Measurements from ENCODE around the gene PRDX6.
"Not testable (repeated sequence)": the region's sequence is repeated elsewhere in the genome, so short reads cannot be mapped to it uniquely, and the experiment has no call there.

The PRDX6 gene, protein sequence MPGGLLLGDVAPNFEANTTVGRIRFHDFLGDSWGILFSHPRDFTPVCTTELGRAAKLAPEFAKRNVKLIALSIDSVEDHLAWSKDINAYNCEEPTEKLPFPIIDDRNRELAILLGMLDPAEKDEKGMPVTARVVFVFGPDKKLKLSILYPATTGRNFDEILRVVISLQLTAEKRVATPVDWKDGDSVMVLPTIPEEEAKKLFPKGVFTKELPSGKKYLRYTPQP

DNA sequence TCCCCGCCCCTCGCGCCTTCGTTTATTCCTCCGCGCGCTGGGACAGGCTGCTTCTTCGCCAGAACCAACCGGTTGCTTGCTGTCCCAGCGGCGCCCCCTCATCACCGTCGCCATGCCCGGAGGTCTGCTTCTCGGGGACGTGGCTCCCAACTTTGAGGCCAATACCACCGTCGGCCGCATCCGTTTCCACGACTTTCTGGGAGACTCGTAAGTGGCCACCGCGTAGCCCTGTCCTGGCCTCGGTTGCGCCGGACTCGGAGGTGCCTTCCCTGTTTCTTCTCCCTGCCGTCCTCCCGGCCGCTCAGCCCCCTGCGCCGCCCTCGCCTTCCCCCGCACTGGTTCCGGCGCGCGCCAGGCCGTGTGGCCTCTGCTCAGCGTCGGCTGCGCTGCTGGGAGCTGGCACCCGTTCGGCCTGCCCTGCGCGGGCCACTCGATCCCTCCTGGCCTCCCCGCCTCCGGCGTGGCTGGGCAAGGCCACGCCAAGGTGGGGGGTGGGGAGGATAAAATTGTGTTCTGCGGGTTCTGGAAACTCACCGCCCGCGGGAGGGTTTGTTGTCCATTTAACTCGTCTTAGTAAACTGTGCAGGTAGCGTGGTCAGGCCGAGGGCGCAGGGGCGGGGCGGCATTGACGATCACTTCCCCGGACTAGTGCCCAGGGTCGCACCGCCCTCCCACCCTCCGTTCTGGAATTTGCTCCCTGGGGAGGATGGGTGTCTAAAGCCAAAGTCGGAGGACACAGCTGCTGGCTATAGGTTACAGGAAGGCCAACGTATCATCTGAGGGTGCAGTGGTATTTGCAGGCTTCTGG lies at the start of gene PRDX6:
Gene PRDX6, plus strand, starts transcription at position 50 of the 808 bp plus-strand sequence. Its CDS starts 63 bp downstream, at position 113.
- peak; percentile 67 for DNase-seq

DNA sequence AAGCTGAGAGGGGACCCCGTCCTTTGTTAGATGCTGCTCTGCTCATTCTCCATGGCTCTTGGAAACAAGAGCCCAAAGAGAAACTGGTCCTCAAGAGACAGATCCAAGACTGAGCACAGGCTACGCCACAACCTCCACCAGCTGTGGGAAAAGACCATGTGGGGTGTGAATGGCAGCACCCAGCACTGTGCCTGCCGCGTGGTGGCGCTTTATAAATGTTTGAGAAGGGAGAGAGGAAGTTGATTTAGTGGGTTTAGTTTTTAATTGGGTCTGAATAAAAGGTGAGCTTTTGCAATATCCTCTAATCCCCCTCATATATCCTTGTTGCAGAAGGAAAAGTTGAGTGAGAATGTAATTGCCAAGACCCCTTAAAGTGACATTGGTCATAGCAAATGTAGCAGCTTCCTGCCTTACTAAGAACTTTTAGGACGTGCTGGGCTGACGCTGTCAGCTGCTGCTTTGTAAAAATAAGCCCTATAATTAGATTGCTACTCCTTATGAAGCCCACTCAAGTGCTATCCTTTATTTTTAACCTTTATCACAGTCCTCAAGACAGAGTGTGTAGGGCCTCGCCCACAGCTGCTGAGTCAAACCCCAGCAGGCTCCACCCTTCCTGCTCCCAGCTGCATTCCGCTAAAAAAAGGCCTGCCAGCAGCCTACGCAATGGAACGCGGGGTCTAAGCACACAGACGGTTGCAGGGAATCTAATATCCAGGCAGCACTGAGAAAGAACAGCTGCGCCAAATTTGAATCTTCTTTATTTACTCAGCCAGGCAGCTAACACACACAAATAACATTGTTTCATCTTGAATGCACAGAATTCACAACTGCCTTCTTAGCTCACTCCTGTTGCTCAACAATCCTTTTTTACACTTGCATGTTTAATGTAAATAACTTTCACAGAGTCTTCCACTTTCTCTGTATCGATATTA lies 47.4 kb upstream of the PRDX6 start:
- peak; percentile 77 for DNase-seq

DNA sequence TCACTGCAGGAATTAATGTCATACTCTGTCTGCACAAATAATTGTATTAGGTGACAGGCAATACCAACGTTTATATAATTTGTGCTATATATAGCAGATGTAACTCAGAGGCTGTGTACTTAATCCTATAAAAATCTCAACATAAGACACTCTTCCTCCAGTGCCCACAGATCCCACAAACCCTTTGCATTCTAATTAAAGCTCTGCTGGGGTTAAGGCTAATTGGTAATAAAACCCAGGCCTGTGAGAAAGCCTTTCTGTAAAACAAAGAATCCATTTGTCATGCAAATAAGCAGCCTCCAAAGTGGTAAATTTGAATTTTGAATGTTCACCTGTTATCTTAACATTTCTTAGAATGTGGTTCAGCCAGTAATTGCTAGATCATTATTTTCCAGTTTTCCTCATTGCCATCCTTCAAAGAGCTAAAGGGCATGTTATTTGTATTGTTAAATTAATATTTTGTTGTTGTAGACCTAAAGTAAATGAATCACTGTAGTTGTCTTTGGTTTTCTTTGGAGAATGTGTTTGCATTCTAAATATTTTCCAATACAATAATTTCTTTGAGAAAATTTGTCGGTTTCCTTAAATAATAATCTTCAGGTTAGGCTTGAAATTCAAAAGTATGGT lies 46.3 kb upstream of the PRDX6 start:
- DNase-seq = no peak

DNA sequence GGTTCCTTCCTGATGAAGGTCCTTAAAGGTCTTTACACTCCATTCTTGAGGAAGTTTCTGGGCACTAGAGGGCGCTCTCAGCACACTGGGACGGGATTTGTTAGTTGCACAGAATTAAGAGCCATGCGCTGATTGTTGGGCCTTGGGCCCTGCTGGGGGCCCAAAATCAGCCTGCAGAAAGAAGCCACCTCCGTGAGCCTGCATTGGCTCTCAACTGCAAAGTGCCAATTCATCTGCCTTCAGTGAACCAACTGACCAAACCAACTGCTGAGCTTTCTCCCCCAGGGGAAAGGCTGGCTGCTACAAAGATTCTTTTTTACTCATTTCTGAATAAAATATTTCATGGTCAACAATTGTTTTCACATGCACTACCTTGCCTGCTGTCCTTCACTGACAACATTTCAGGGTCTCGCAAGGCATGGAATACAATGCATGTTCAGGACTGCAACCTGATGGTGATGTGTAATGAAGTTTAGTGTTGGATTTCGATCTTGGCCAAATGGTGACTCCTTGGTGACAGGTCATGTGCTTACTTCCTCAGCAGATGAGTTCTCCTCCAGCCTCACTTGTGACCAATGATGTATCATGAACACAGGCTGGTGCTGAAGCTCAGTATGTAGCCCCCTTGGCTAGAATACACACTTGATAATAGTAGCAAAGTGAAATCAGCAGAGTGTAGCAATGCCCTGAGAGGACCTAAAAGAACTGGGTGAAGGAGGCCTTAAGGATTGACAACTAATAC lies 45.7 kb upstream of the PRDX6 start:
- peak; percentile 94 for DNase-seq

DNA sequence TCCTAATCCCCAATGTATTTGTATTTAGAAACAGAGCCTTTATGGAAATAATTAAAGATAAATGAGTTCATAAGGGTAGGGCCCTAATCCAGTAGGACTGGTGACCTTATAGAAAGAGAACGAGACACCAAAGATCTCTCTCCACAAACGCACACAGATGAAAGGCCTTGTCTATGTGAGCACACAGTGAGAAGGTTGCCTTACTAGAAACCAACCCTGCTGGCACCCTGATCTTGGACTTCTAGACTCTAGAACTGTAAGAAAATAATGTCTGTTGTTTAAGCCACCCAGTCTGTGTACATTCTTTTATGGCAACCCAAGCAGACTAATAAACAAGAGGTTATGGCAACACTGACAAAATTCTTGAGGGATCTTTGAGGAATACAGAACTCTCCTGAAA lies 44.8 kb upstream of the PRDX6 start:
- DNase-seq = no peak

DNA sequence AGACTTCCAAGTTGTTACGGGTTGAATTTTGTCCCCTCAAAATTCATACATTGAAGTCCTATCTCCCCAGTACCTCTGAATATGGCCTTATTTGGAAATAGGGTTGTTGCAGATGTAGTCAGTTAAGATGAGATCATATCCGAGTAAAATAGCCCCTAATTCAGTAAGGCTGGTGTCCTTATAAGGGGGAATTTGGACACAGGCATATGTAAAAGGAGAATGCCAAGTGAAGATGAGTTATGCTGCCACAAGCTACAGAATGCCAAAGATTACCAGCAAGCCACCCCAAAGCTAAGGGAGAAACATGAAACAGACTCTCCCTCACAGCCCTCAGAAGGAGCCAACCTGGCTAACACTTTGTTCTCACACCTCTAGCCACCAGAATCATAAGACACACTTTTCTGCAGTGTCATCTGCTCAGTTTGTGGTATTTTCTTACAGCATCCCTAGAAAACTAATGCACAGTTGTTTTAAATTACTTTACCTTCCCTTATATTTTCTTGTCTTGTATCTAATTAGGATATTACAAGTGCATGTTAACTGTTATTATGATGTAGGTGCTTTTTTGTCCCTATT lies 43.3 kb upstream of the PRDX6 start:
- no peak for DNase-seq

DNA sequence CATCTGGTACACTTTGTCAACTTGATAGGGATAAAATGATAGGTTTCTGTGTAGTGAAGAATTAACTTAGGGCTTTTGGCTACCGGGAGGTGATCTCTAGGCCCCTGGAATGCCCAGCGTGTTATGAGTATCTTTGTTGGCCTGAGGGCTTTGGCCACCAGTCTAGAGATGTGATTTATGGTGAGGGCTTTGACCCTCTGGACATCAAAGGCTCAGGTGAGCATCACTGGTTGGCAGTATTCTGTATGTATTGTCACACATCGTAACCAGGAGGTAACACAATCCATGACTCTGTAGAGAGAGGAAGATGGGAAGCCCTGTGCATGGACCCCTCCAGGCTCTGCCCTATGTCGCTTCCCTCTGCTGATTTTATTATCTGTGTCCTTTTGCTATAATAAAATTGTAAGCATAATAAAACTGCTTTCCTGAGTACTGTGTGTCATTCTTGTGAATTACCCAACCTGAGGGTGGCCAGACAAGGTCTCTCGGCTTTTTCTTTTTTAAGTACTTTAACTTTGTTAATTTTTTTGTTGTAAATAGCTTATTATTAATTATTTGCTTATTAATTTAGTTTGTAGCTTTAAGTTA lies 40.2 kb upstream of the PRDX6 start:
- no peak for DNase-seq

DNA sequence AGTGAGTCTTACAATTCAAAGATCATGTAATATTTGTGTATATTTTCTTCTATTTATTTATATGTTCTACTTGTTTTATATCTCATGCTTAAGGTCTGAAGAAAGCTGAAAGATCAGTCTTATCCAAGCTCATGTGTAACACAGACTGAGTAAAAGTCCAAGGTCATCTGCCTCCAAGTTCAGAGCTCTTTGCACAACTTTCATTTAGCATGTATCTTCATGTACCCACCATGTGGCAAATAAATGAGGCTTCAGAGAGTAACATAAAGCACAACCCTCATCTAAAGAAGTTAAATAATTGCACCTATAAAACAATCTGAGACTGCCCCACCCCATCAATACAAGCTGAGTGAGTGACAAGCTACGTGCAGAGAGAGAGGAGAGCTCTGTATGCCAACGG lies 38.5 kb upstream of the PRDX6 start:
- no peak for DNase-seq

DNA sequence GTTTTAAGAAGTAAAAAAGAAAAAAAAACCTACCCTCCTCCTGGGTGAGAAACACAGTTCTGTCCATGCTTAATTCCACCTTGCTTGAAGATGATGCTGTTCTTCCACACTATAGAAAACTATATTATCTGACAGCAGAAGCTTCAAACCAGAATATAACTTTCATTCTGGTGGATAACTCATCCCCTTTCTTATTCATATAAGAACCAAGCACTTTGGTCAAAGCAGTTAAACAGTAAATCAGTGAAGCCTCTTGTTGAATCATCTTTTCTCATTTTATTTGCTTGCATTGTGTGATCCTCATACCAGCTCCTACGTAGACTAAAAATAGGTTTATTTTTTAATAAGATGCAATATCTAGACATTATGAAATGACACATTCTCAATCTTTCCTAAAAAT lies 36.7 kb upstream of the PRDX6 start:
- DNase-seq = no peak

DNA sequence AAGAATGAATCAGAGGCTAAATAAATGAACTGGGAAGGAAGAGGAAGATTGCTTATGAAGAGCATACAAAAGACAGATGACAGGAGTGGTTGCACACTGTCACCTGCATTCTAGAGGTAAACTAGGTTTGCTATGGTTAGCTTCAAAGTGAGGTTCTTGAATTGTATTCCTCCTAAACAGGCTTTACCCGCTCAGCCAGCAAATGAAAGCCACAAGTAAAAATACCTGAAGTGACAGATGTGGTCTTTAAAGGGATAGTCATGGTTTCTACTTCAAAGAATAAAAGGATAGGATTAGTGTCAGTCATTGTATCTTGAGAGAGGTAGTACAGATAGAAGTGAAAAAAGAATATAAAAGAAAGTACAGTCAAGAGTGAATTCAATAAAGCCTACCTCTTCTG lies 32.4 kb upstream of the PRDX6 start:
- DNase-seq = peak; percentile 50

DNA sequence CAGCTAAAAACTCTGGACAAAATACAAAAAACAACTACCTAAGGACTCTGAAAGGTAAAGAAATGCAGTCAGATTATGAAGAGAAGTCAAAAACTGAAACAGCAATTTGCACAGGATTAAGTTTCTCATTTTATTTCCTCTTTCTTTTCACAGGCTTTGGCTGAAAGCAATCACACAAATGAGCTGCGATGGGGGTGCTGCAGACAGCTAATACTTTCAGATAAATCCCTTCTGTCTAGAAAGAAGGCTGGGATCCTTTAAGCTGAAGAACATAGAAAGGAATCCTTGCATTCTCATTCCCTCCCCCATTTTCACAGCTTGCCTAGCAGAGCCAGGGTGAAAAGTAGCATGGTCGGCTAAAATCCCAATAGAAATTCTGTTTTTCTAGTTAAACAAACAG lies 32.0 kb upstream of the PRDX6 start:
- DNase-seq = peak; percentile 32

DNA sequence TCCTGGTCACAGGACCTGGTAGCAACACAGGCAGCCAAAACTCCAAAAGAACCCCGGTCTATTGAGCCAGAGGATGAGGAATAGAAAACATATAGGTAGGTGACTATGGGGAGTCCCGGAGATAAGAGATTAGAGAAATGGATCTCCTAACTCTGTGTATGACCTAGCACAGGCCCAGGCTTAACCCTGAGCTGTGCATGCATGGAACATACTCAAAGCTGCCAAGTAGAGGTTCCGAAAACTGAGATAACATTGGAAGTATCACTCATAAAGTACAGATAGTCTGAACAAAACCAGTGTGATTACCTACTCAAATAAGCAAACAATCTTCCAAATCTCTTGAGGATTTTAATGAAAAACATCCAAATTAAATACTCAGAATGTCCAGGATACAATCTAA lies 31.5 kb upstream of the PRDX6 start:
- no peak for DNase-seq

DNA sequence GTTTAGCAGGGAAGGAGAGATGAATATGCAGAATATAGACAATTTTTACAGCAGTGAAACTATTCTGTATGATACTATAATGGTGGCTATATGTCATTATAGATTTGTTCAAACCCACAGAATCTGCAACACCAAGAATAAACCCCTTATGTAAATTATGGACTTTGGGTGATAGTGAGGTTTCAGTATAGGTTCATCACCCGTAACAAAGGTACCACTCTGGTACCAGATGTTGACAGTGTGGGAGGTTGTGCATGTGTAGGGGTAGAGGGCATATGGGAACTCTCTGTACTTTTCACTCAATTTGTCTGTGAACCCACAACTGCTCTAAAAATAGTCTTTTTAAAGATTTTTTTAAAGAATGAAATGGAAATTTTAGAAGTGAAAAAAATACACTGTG lies 29.9 kb upstream of the PRDX6 start:
- DNase-seq = no peak

DNA sequence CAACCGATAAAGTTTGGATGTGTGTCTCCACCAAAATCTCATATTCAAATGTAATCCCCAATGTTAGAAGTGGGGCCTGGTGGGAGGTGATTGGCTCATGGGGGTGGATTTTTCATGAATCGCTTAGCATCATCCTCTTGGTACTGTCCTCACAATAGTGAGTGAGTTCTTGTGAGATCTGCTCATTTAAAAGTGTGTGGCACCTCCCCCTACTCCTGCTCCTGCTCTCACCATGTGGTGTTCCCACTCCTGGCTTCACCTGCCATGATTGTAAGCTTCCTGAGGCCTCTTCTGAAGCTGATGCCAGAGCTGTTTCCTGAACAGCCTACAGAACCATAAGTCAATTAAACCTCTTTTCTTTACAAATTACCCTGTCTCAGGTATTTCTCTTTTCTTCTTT lies 28.2 kb upstream of the PRDX6 start:
- DNase-seq = no peak

DNA sequence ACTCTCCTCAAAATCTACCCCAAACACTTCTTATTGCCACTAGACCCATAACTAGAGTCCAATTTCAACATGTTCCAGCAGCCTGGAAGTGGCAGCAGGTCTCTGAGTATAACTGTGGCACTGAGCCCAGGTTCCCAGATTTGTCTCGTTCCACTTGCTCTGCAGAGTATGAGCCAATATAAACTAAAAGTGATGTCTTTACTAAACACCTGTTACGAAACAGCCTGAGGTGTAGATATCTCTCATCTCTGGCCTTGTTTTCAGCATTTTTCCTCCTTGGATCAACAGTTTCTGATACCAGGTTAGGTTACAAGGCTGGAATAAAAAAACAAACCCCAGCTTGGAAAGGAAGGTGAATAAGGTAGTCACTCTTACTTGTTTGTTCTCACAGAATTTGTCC lies 25.2 kb upstream of the PRDX6 start:
- no peak for DNase-seq

DNA sequence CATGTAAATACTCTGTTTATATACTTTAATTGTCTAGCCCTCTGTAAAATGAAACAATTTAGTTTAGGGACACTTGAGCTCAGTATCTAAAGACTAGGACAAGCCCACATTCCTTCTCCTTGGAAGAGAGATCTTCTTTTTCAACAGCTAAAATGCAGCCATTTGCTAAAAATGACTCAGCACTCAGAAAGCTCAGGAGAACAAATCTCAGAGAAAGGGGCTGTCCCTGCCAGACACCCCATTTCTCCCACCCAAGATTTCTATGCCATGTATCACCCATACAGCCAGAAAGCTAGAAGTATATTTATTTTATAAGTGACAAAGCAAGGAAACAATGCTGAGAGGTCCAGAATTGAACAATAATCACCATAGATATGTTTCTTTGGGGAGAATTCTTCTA lies 23.2 kb upstream of the PRDX6 start:
- DNase-seq = no peak

DNA sequence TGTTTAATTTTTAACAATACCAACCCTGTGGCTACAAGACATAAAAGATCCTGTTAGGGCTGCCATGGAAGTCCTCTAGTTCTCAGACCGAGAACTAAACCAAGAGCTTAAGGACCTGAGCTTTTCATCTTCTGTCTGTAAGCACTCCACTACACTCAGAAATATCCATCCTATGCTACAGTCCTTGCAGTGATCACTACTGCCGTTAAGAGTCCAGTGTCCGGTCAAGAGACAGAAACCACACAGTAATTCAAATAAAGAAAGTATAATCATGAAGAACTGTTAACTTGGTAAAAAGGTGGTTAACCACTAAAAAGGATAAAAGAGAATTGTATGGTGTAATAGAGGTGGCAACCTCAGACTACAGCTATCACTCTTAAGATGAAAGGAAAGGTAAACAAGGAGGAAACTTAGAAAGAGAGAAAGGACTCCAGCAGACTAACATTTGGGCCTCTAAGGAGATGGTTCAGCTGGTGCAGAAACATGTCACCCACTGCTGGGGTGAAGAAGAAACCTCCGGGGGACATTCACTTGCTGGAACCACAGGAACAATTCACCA lies 22.1 kb upstream of the PRDX6 start:
- DNase-seq = no peak

DNA sequence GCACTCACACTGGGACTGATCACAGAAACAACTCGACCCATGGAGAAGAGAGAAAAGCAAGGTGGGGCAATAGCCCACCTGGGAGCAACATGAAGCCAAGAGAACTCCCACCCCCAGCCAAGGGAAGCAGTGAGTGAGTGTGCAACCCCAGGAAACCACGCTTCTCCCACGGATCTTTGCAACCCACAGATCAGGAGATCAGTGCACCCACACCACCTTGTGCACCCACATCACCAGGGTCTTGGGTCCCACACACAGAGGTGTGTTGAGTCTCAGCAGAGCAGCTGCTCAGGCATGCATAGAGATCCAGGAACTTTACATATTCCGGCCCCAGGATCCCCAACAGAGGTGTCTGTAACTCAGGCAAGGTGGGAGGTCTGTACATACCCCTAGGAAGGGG lies 17.2 kb upstream of the PRDX6 start:
- no peak for DNase-seq

DNA sequence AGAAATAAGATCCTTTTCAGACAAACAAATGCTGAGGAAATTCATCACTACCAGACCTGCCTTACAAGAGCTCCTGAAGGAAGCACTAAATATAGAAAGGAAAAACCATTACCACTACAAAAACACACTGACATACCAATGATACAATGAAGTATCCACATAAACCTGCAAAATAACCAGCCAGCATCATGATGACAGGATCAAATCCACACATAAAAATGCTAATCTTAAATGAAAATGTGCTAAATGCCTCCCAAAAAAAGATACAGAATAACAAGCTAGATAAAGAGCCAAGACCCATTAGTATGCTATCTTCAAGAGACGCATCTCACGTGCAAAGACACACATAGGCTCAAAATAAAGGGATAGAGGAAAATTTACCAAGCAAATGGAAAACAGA lies 14.5 kb upstream of the PRDX6 start:
- DNase-seq = not testable (repeated sequence)

DNA sequence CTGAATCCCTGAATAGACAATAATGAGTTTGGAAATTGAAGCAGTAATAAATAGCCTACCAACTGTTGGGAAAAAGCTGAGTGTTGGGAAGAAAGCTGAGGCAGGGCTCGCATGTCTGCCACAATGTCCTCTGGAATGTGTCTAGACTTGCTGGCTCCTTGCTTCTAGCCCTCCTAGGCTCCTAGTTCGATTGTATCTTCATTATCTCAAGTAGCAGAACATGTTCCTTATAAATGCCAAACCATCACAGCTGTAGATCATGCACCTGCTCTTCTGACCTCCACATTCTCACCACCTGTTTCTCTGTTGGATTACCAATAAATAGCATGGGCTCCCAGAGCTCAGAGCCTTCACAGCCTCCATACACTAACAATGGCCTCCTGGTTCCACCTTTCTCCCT lies 12.9 kb upstream of the PRDX6 start:
- not testable (repeated sequence) for DNase-seq

DNA sequence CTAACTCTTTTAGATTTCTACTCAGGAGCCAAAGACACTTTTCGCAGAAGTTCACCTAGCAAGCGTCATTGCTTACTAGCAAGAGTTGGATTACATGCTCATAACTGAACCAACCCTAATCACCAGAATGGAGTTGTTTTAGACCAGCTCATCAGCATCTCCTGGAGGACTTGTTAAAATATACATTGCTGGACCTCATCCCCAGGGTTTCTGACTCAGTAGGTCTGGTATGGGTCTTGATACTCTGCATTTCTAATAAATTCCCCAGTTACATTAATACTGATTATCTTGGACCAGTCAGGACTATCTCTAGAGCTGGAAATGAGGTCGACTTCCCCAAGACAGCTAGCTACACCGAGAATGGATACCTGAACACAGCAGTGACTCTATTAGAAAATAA lies 9.7 kb upstream of the PRDX6 start:
- no peak for DNase-seq
